Tibial nerve (tissue), 4 donors: ENCODE results near the gene ZSWIM6.

ENCODE experiments used
- CTCF ChIP-seq, 5 experiments: fragments of 200-600 bp in 3 of 5; fragments of 450-650 bp in 2 of 5; sonication (generic) in 3 of 5; IDR thresholded peaks; one replicate each; pipeline ENCODE4 v1.5.1; 2016 to 2019; ENCODE audit warnings: antibody characterized with exemption in 5 of 5, mild to moderate bottlenecking in 3 of 5, moderate library complexity in 2 of 5
- EP300 ChIP-seq, 2 donors: sonication (generic); formaldehyde crosslinking; IDR thresholded peaks; one replicate each; pipeline ENCODE4 v1.6.1; 2017; ENCODE audit warnings: antibody characterized with exemption in 2 of 2, mild to moderate bottlenecking in 1 of 2
- POLR2A ChIP-seq, 2 donors: fragments of 450-650 bp; IDR thresholded peaks; one replicate each; pipeline ENCODE4 v1.6.1; 2017; ENCODE audit warnings: antibody characterized with exemption in 2 of 2, mild to moderate bottlenecking in 2 of 2, moderate library complexity in 2 of 2

- TF ChIP-seq EP300 (IDR thresholded peaks at IDR 0.05) (no peak), POLR2A (IDR thresholded peaks at IDR 0.05) (no peak), CTCF (IDR thresholded peaks at IDR 0.05) (no peak)
Measured at GRCh38 chr5:61283471-61283870, 48.6 kb upstream of the ZSWIM6 start.
